Thyroid gland (tissue), 4 donors: ENCODE measurements around the gene SLC4A4. TPM values are rescaled to one million over a fixed set of nuclear protein-coding genes. Genes with fewer than 3 reads are reported as not detected.

ENCODE experiments used
- DNase-seq, 2 donors: peaks; one replicate each; pipeline ENCODE4 v3.0.0-alpha.2; 2019
- H3K27ac ChIP-seq, 3 donors: fragments of 200-600 bp; sonication (generic); 1 replicate in 2 of 3; 2 replicates in 1 of 3; pipeline ENCODE4 v1.5.1; 2016 to 2019; ENCODE audit warnings: mild to moderate bottlenecking in 1 of 3, moderate library complexity in 1 of 3
- H3K27me3 ChIP-seq: fragments of 200-600 bp; sonication (generic); one replicate; pipeline ENCODE4 v1.5.1; 2019
- H3K36me3 ChIP-seq, 2 donors: fragments of 200-600 bp; sonication (generic); one replicate each; pipeline ENCODE4 v1.5.1; 2016 to 2019
- H3K4me1 ChIP-seq, 2 donors: fragments of 200-600 bp; sonication (generic); one replicate each; pipeline ENCODE4 v1.5.1; 2017 to 2019
- H3K4me3 ChIP-seq, 3 donors: fragments of 200-600 bp; sonication (generic); replicated peaks in 1 of 3; 1 replicate in 2 of 3; 2 replicates in 1 of 3; pipeline ENCODE4 v1.5.1; 2016; ENCODE audit warnings: mild to moderate bottlenecking in 1 of 3
- H3K9me3 ChIP-seq: fragments of 200-600 bp; sonication (generic); one replicate; pipeline ENCODE4 v1.5.1; 2017
- POLR2A ChIP-seq, 2 donors: fragments of 450-650 bp; IDR thresholded peaks; one replicate each; pipeline ENCODE4 v1.6.1; 2017; ENCODE audit warnings: antibody characterized with exemption in 2 of 2, mild to moderate bottlenecking in 2 of 2, moderate library complexity in 1 of 2
- WGBS, 2 donors: methylation state at CpG; one replicate each; pipeline ENCODE4 v1.1.5; 2017; 5-methylcytosine and 5-hydroxymethylcytosine counted together
- intact Hi-C: fragments of 100-400 bp; cut with DNase I; formaldehyde crosslinking; loops from one replicate; pipeline ENCODE4 v1.15.1; 2023
- total RNA-seq, 4 donors: library from RNA; depleted of rRNA; stranded (reverse); fragments of >200 nt; gene quantifications; one replicate each; pipeline ENCODE4 v1.2.3, GENCODE V29; 2016
- TF ChIP-seq, protein P1 (sequence below), 6 experiments: fragments of 200-600 bp in 3 of 6; fragments of 450-650 bp in 3 of 6; sonication (generic) in 3 of 6; IDR thresholded peaks; one replicate each; pipeline ENCODE4 v1.5.1; 2016 to 2019; ENCODE audit warnings: antibody characterized with exemption in 6 of 6, mild to moderate bottlenecking in 2 of 6, inconsistent platforms in 1 of 6, moderate library complexity in 1 of 6

The SLC4A4 gene
- 10 to 100 TPM; 39.8 to 90.7 (median 72.8) TPM for total RNA-seq

DNA sequence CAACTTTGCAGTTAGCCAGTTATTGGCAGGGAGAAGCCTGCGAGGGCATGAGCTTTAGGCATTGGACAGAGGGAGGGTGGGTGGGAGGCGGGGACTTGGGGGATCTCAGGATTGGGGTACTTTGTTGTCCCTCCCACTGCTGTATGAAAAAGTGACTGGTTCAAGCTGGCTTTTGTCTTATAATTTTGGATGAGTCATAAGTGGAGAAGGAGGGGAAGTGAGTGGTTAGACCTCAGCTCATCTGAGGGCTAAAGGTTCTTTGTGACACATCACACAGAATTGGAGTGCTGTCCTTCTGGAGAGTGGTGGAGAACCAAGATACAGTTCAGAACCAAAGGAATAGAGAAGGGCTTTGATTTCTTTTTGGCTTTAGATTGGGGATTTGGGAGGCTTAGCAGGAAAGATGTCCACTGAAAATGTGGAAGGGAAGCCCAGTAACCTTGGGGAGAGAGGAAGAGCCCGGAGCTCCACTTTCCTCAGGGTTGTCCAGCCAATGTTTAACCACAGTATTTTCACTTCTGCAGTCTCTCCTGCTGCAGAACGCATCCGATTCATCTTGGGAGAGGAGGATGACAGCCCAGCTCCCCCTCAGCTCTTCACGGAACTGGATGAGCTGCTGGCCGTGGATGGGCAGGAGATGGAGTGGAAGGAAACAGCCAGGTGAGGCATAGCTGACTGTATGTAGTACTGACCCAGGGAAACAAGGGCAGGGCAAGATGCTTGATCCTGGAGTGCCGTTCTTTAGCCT, at the start of gene SLC4A4:
SLC4A4 (plus strand) TSS at position 175 of the 748 bp plus-strand sequence.
- intact Hi-C loops, result no loop called here
- Histone ChIP-seq H3K9me3 (no peaks in the 10 kb centered on the region), H3K27ac (no peak within 1 kb of the TSS), H3K36me3 (no peaks in the 10 kb centered on the region), H3K4me3 (no peak within 1 kb of the TSS), H3K4me1 (peaks cover 0 to 4% of the 10 kb centered on the region in 2 donors), H3K27me3 (no peaks in the 10 kb centered on the region)
- 89 to 90% methylated on average over 8 of the region's 8 CpGs for WGBS, 2 donors
- TF ChIP-seq POLR2A (IDR thresholded peaks at IDR 0.05), result no peak
- TF ChIP-seq, protein P1, sequence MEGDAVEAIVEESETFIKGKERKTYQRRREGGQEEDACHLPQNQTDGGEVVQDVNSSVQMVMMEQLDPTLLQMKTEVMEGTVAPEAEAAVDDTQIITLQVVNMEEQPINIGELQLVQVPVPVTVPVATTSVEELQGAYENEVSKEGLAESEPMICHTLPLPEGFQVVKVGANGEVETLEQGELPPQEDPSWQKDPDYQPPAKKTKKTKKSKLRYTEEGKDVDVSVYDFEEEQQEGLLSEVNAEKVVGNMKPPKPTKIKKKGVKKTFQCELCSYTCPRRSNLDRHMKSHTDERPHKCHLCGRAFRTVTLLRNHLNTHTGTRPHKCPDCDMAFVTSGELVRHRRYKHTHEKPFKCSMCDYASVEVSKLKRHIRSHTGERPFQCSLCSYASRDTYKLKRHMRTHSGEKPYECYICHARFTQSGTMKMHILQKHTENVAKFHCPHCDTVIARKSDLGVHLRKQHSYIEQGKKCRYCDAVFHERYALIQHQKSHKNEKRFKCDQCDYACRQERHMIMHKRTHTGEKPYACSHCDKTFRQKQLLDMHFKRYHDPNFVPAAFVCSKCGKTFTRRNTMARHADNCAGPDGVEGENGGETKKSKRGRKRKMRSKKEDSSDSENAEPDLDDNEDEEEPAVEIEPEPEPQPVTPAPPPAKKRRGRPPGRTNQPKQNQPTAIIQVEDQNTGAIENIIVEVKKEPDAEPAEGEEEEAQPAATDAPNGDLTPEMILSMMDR (IDR thresholded peaks at IDR 0.05), result no peak
- DNase-seq, result no peak

DNA sequence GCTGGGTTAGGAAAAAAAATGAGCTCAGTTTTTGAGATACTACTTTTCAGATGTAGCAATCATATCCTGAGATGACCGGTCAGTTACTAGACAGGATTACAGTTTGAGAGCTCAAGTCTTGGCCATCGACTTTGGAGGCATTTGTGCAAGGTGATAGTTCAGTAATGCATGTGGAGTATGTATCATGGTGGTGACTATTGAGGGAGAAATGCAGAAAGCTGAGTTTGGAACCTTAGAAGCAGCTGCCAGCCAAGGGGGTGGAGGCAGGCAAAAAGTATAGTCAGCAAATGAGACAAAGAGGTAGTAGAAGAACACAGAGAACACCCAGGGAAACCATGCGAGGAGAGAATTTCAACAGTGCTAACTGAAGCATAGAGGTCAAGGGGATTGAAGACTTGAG, 48.7 kb upstream of the SLC4A4 start:
- peak overlapping the region; percentile 18 to 66 (median 62) for H3K27ac ChIP-seq
- no peaks in the 10 kb centered on the region for H3K36me3 ChIP-seq
- TF ChIP-seq POLR2A (IDR thresholded peaks at IDR 0.05), result no peak
- TF ChIP-seq, protein P1 (IDR thresholded peaks at IDR 0.05), result no peak
- intact Hi-C loops, result no loop called here
- no peaks in the 10 kb centered on the region for H3K27me3 ChIP-seq
- H3K4me3 ChIP-seq, result no peak overlapping the region
- peaks cover 36 to 41% of the 10 kb centered on the region in 2 donors for H3K4me1 ChIP-seq
- 33 to 43% methylated on average over 3 of the region's 3 CpGs for WGBS, 2 donors
- peak; percentile 70 to 71 for DNase-seq
- H3K9me3 ChIP-seq, result no peaks in the 10 kb centered on the region

DNA sequence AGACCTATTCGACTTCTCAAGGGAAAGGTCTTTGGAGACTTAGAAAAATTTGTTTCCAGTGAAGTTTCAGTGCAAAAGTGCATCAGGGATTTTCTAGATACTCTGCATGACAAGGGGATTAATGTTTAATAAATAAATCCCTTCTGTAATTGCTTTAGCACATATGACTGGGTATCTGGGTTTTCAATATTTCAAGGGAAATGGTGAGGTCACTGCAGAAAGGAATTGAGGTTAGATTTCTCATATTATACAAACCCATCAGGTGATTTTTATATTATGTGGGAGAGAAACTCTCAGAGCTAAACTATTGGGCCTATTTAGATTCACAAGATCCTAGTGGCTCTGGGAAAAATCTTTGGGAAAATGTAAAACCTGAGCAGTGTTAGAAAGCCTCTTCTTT, 48.3 kb upstream of the SLC4A4 start:
- WGBS, 2 donors, result 33 to 36% methylated on average over 1 of the region's 1 CpG
- no peaks in the 10 kb centered on the region for H3K27me3 ChIP-seq
- H3K36me3 ChIP-seq, result no peaks in the 10 kb centered on the region
- H3K4me3 ChIP-seq, result no peak overlapping the region
- H3K4me1 ChIP-seq, result peaks cover 37 to 41% of the 10 kb centered on the region in 2 donors
- no peaks in the 10 kb centered on the region for H3K9me3 ChIP-seq
- intact Hi-C loops, result no loop called here
- DNase-seq, result no peak
- peak overlapping the region; percentile 62 to 70 (median 64) for H3K27ac ChIP-seq
- TF ChIP-seq, protein P1 (IDR thresholded peaks at IDR 0.05), result no peak
- no peak for TF ChIP-seq POLR2A (IDR thresholded peaks at IDR 0.05)

DNA sequence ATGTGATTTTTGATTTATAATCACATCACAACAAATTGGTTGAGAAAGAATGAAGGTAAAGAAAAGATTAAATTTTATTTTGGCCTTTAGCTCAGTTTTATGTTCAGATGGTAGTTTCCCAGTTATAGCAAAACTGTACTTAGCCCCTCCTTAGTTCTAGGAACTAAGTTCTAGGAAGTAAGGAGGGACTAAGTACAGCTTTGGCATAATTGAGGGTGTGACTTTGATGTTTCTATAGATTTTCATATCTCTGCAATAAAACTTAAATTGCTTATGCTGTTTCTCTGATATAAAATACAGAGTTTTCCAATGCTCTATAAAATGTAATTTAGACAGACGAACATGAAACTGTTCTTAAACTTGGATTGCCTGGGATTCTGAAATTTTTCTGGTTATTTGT, 46.6 kb upstream of the SLC4A4 start:
- WGBS, 2 donors, result 95% methylated on average over 1 of the region's 1 CpG
- Histone ChIP-seq H3K36me3 (no peaks in the 10 kb centered on the region), H3K9me3 (no peaks in the 10 kb centered on the region)

DNA sequence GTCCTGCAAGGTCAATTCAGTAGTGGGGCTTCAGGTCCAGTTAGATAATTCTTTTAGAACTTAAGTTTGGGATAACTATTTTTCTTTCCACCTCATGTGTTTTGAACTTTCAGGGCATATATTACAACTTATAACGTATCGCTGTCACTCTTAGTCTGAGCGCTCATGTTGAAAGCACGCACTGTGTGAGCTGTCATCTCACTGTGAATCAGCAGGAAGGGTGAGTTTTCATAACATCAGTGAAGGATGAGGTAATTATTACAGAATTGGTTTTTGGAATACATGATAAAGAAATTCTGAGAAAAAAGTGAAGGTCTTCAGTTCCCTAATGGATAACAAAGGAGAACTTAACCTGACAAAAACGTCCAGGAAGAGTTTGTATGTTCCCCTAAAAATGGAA, 45.1 kb upstream of the SLC4A4 start:
- no peak for DNase-seq
- WGBS, 2 donors, result 81 to 85% methylated on average over 5 of the region's 5 CpGs

More for the DNA sequence above, 46.6 kb upstream of the SLC4A4 start:
- no peak overlapping the region for H3K27ac ChIP-seq
- intact Hi-C loops, result no loop called here
- TF ChIP-seq POLR2A (IDR thresholded peaks at IDR 0.05), result no peak
- TF ChIP-seq, protein P1 (IDR thresholded peaks at IDR 0.05), result no peak
- no peak for DNase-seq
- H3K4me3 ChIP-seq, result no peak overlapping the region
- no peaks in the 10 kb centered on the region for H3K27me3 ChIP-seq
- H3K4me1 ChIP-seq, result peaks cover 44 to 48% of the 10 kb centered on the region in 2 donors

More for the DNA sequence above, 45.1 kb upstream of the SLC4A4 start:
- Histone ChIP-seq H3K4me1 (peaks cover 44 to 48% of the 10 kb centered on the region in 2 donors), H3K27me3 (no peaks in the 10 kb centered on the region), H3K27ac (peak overlapping the region in 1 of 3 donors; percentile 19), H3K9me3 (no peaks in the 10 kb centered on the region), H3K36me3 (no peaks in the 10 kb centered on the region), H3K4me3 (no peak overlapping the region)
- intact Hi-C loops, result no loop called here
- TF ChIP-seq POLR2A (IDR thresholded peaks at IDR 0.05), result no peak
- TF ChIP-seq, protein P1 (IDR thresholded peaks at IDR 0.05), result no peak
